HCT116 (cell line): ENCODE measurements around the gene TRPM8. TPM values are rescaled to one million over a fixed set of nuclear protein-coding genes. Genes with fewer than 3 reads are reported as not detected.

Source experiments
- ATAC-seq: fragments of 200-7000 bp; cut with Tn5 transposase; 2 replicates; pipeline ENCODE4 v1.9.1; 2020; ENCODE audit warnings: mild to moderate bottlenecking, moderate library complexity
- BruUV-seq: library from RNA; stranded (reverse); fragments of 400-500 nt; replicated peaks from 2 replicates; lab custom pipeline; 2021; lab: Mats Ljungman, UMichigan
- CTCF ChIA-PET: fragments of 300-600 bp; sonication (Branson Sonifier 250); formaldehyde crosslinking; loops from one replicate; lab custom pipeline; 2021; ENCODE audit warnings: antibody characterized with exemption; lab: Charles Lee
- POLR2A ChIA-PET: fragments of 300-600, 350-600 bp; sonication (Branson Sonifier 250); formaldehyde crosslinking; loops from one replicate; lab custom pipeline; 2021; ENCODE audit warnings: antibody characterized with exemption; lab: Charles Lee
- RAD21 ChIA-PET, 2 experiments: fragments of 300-600 bp; sonication (Branson Sonifier 250); formaldehyde crosslinking; loops; one replicate each; lab custom pipeline; 2023; ENCODE audit warnings: low total read pairs in 2 of 2; ENCODE audit not compliant: uncharacterized antibody in 2 of 2, unreplicated experiment in 2 of 2, low non-redundant PET in 1 of 2; lab: Charles Lee
- DNase-seq: peaks from one replicate; pipeline ENCODE4 v3.0.0-alpha.2; 2010; ENCODE audit warnings: low read depth, low spot score
- H2AFZ ChIP-seq: fragments of 200-600 bp; shearing (Covaris generic), sonication (generic); 2 replicates; pipeline ENCODE4 v1.6.1; 2017; ENCODE audit warnings: low read depth, mixed run types, mixed read lengths, antibody characterized with exemption, low read length; ENCODE audit not compliant: poor library complexity, severe bottlenecking
- H3K27ac ChIP-seq: 2 replicates; pipeline ENCODE4 v1.5.1; 2012; ENCODE audit warnings: low read depth, low read length
- H3K27me3 ChIP-seq: fragments of 200-600 bp; sonication (generic); 2 replicates; pipeline ENCODE4 v1.6.1; 2016; ENCODE audit warnings: mixed run types, low read length, mixed read lengths; ENCODE audit not compliant: insufficient read depth
- H3K36me3 ChIP-seq, 2 experiments: fragments of 200-500 bp in 1 of 2; fragments of 200-600 bp in 1 of 2; sonication (Bioruptor generic) in 1 of 2; sonication (generic) in 1 of 2; 2 replicates each; pipeline versions ENCODE4 v1.5.1 to v1.6.1; 2014 to 2016; ENCODE audit warnings: low read length in 2 of 2, inconsistent platforms in 1 of 2, mixed read lengths in 1 of 2, mixed run types in 1 of 2; ENCODE audit not compliant: insufficient read depth in 2 of 2, control insufficient read depth in 1 of 2
- H3K4me1 ChIP-seq, 2 experiments: fragments of 200-600 bp in 1 of 2; sonication (generic) in 1 of 2; 2 replicates each; pipeline versions ENCODE4 v1.5.1 to v1.6.1; 2012 to 2017; ENCODE audit warnings: low read length in 2 of 2, inconsistent platforms in 1 of 2, mild to moderate bottlenecking in 1 of 2, mixed read lengths in 1 of 2, mixed run types in 1 of 2, moderate library complexity in 1 of 2; ENCODE audit not compliant: insufficient read depth in 2 of 2, control insufficient read depth in 1 of 2
- H3K4me2 ChIP-seq: fragments of 200-600 bp; sonication (generic); 2 replicates; pipeline ENCODE4 v1.6.1; 2017; ENCODE audit warnings: mixed run types, low read length, mixed read lengths
- H3K4me3 ChIP-seq, 2 experiments: fragments of 200-600 bp in 1 of 2; sonication (generic) in 1 of 2; replicated peaks in 1 of 2; 2 replicates each; pipeline ENCODE4 v1.5.1; 2011 to 2016; ENCODE audit warnings: low read length in 2 of 2, control low read depth in 1 of 2, low read depth in 1 of 2, mild to moderate bottlenecking in 1 of 2, mixed read lengths in 1 of 2, mixed run types in 1 of 2
- H3K79me2 ChIP-seq: fragments of 200-600 bp; sonication (generic); 2 replicates; pipeline ENCODE4 v1.6.1; 2017; ENCODE audit warnings: mild to moderate bottlenecking, mixed run types, low read length, moderate library complexity, mixed read lengths; ENCODE audit not compliant: insufficient read depth
- H3K9ac ChIP-seq: fragments of 200-600 bp; sonication (generic); 2 replicates; pipeline ENCODE4 v1.6.1; 2016; ENCODE audit warnings: low read length, mixed read lengths
- H3K9me2 ChIP-seq: fragments of 200-600 bp; sonication (generic), shearing (Covaris generic); 2 replicates; pipeline ENCODE4 v1.6.1; 2017; ENCODE audit warnings: mixed run types, mild to moderate bottlenecking, moderate library complexity; ENCODE audit not compliant: insufficient read depth
- H3K9me3 ChIP-seq, 2 experiments: fragments of 200-500 bp in 1 of 2; fragments of 200-600 bp in 1 of 2; sonication (Bioruptor generic) in 1 of 2; sonication (generic) in 1 of 2; 2 replicates each; pipeline ENCODE4 v1.6.1; 2014 to 2017; ENCODE audit warnings: low read length in 2 of 2, mixed read lengths in 2 of 2, inconsistent platforms in 1 of 2, low read depth in 1 of 2, mild to moderate bottlenecking in 1 of 2, mixed run types in 1 of 2, moderate library complexity in 1 of 2; ENCODE audit not compliant: control insufficient read depth in 1 of 2, insufficient read depth in 1 of 2
- H4K20me1 ChIP-seq: fragments of 200-600 bp; sonication (generic), shearing (Covaris generic); 2 replicates; pipeline ENCODE4 v1.6.1; 2017; ENCODE audit warnings: mixed run types, mild to moderate bottlenecking, moderate library complexity; ENCODE audit not compliant: insufficient read depth
- CBX3 ChIP-seq: IDR thresholded peaks from 2 replicates; pipeline ENCODE4 v1.6.1; 2012; ENCODE audit warnings: low read depth
- FOSL1 ChIP-seq: IDR thresholded peaks from 2 replicates; pipeline ENCODE4 v1.6.1; 2012; ENCODE audit warnings: low read depth
- JUND ChIP-seq: IDR thresholded peaks from 2 replicates; pipeline ENCODE4 v1.6.1; 2012
- POLR2AphosphoS5 ChIP-seq: IDR thresholded peaks from 2 replicates; pipeline ENCODE4 v1.6.1; 2011; ENCODE audit warnings: mild to moderate bottlenecking, low read depth, low read length, moderate library complexity
- RAD21 ChIP-seq: IDR thresholded peaks from 2 replicates; pipeline ENCODE4 v1.6.1; 2012; ENCODE audit warnings: low read depth, mild to moderate bottlenecking
- SRF ChIP-seq: IDR thresholded peaks from 2 replicates; pipeline ENCODE4 v1.6.1; 2012; ENCODE audit warnings: low read depth
- ZNF274 ChIP-seq: fragments of 200-500 bp; sonication (Bioruptor generic); IDR thresholded peaks from 2 replicates; pipeline ENCODE4 v1.6.1; 2014; ENCODE audit warnings: mild to moderate bottlenecking, low read depth, low read length, inconsistent platforms
- intact Hi-C: fragments of 100-400 bp; cut with micrococcal nuclease; formaldehyde crosslinking; loops from 2 replicates; pipeline ENCODE4 v1.10.0; 2022
- total RNA-seq: library from RNA; stranded (reverse); gene quantifications from one replicate; pipeline ENCODE4 v1.2.1, GENCODE V29; 2021; ENCODE audit not compliant: unreplicated experiment
- TF ChIP-seq, protein P1 (sequence below): IDR thresholded peaks from 2 replicates; pipeline ENCODE4 v1.6.1; 2012

The TRPM8 gene
- total RNA-seq, 1 experiment from 2014 or later = 0.39 TPM

DNA sequence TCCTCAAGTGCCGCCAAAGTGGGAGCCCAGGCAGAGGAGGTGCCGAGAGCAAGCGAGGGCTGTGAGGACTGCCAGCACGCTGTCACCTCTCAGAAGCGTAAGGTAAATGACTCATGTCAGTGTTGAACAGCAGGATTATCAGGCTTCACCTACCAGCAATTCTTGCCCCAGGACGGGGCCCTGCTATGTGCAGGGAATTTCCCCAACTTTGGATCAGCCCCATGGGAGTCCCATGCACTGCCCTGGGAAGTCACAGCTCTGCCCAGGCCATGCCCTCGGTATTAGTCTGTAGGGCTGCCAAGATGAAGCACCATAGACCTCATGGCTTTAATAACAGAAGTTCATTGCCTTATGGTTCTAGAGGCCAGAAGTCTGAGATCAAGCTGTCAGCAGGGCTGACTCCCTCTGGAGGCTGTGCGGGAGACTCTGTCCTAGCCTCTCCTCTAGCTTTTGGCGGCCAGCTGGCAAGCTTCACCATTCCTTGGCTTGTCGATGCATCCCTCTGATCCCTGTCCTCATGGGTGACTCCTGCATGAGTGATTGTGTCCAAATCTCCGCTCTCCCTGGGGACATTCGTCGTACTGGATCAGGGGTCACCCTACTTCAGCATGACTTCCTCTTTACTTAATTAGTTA lies 55.9 kb downstream of the TRPM8 start:
- TF ChIP-seq, protein P1, sequence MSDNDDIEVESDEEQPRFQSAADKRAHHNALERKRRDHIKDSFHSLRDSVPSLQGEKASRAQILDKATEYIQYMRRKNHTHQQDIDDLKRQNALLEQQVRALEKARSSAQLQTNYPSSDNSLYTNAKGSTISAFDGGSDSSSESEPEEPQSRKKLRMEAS = peak; percentile 50; the same call in 1 of the 2 replicates
- TF ChIP-seq CBX3 (0 out of 2 replicates have a peak, but pooled peaks have one; percentile 21), FOSL1 (no peak)
- Histone ChIP-seq H3K9me3 (no peaks in the 10 kb centered on the region), H3K4me2 (peak overlapping the region; percentile 68), H3K79me2 (no peaks in the 10 kb centered on the region), H3K27ac (peak overlapping the region; percentile 69; the same call in 1 of the 2 replicates), H3K36me3 (no peaks in the 10 kb centered on the region), H3K4me3 (no peak overlapping the region), H3K4me1 (peaks cover 28 to 45% of the 10 kb centered on the region in 2 experiments), H2AFZ (peak overlapping the region; percentile 29), H3K27me3 (no peaks in the 10 kb centered on the region), H4K20me1 (no peaks in the 10 kb centered on the region), H3K9me2 (no peaks in the 10 kb centered on the region), H3K9ac (peak overlapping the region; percentile 31; the same call in 1 of the 2 replicates)
- intact Hi-C loops = no loop called here
- no TSS peak for BruUV-seq
- POLR2A ChIA-PET = interaction anchor here (0.6 kb wide), 2 partner anchors 524 to 1020 kb away, joined by 3 to 4 read pairs; no protein-coding TSS in a partner anchor
- no peak for DNase-seq
- RAD21 ChIA-PET = no interaction called here
- ATAC-seq = peak; percentile 9; the same call in 1 of the 2 replicates
- CTCF ChIA-PET = interaction anchor here (2.3 kb wide), 1 partner anchor 1144 kb away, joined by 6 read pairs; no protein-coding TSS in a partner anchor

DNA sequence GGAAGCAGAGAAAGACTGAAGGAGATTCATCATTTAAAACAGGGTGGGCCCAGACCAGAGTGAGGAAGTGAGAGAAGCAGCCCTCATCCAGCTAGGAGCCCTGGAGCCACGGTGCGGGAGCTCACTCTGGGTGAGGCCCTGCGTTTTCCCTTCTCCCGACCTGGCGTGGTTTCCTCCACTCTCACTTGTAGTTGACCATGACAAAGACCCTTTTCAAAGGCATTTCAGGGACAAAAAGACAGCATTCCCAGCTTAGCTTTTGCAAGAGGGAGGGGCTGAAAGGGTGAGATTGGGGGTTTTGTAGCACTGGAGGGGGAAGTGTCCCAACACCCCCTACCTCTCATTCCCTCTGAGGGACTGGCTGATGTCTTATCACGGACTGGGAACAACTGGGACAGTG lies 56.6 kb downstream of the TRPM8 start:
- H3K4me1 ChIP-seq = peaks cover 28 to 45% of the 10 kb centered on the region in 2 experiments
- peak overlapping the region; percentile 69 for H3K27ac ChIP-seq
- no peaks in the 10 kb centered on the region for H3K36me3 ChIP-seq
- CTCF ChIA-PET = interaction anchor here (2.3 kb wide), 1 partner anchor 1143 kb away, joined by 6 read pairs; no protein-coding TSS in a partner anchor
- H3K9ac ChIP-seq = no peak overlapping the region; the same call in 1 of the 2 replicates
- no peaks in the 10 kb centered on the region for H3K27me3 ChIP-seq
- H3K79me2 ChIP-seq = no peaks in the 10 kb centered on the region
- H3K9me3 ChIP-seq = no peaks in the 10 kb centered on the region
- no TSS peak for BruUV-seq
- peak overlapping the region; percentile 68 for H3K4me2 ChIP-seq
- no peak for TF ChIP-seq FOSL1
- TF ChIP-seq ZNF274 = no peak
- no peak for TF ChIP-seq SRF
- TF ChIP-seq RAD21 = no peak
- no peak for TF ChIP-seq JUND
- no peak for TF ChIP-seq POLR2AphosphoS5
- TF ChIP-seq, protein P1 = no peak
- H3K4me3 ChIP-seq = no peak overlapping the region
- no peaks in the 10 kb centered on the region for H3K9me2 ChIP-seq
- RAD21 ChIA-PET = interaction anchor here in 1 of 2 experiments (0.6 kb wide), 1 partner anchor 9 kb away, joined by 3 read pairs; no protein-coding TSS in a partner anchor
- H2AFZ ChIP-seq = peak overlapping the region; percentile 29
- H4K20me1 ChIP-seq = no peaks in the 10 kb centered on the region
- intact Hi-C loops = no loop called here
- POLR2A ChIA-PET = interaction anchor here (0.6 kb wide), 1 partner anchor 524 kb away, joined by 4 read pairs; no protein-coding TSS in a partner anchor
- DNase-seq = no peak
- ATAC-seq = no peak
